RKO (cell line): ENCODE data around the gene GPR84.
"Not testable (repeated sequence)": the region's sequence is repeated elsewhere in the genome, so short reads cannot be mapped to it uniquely, and the experiment has no call there.

Experiments used
- DNase-seq: peaks from one replicate; pipeline ENCODE4 v3.0.0-alpha.2; 2016; ENCODE audit warnings: low spot score

The GPR84 gene

DNA sequence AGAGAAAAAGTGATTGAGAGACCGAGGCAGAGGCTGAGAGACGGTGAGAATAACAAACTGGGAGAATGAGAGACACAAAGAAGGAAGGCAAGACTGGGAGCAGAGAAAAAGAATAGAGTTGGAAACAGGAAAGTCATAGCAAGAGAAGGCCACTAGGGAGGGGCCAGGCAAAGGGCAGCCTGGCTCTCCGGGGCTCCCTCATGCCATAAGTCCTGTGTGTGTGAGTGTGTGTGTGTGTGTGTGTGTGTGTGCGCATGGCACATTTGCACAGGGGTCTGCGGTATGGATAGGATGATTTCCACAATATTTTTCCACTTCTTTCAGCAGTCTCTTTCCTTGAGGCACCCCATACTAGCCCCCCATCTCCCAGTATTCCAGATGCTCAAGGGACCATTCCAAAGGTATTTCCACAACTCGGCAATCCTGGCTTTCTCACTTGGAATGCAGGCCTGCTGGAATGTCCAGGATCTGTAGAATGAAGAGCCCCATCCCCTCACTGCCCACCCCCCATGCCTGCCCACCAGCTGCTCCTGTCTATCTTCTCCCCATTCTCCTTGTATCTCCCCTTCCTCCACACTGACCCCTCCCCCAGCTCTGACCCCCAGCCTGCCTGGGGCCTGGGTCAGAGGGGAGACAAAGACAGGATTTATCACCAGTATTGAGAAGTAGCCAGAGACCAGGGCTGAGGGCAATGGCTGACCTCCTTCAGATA, 9.0 kb downstream of the GPR84 start:
- no peak for DNase-seq

GRCh38 chr12:54354271-54354670, 10.0 kb downstream of the GPR84 start:
- DNase-seq = not testable (repeated sequence)

DNA sequence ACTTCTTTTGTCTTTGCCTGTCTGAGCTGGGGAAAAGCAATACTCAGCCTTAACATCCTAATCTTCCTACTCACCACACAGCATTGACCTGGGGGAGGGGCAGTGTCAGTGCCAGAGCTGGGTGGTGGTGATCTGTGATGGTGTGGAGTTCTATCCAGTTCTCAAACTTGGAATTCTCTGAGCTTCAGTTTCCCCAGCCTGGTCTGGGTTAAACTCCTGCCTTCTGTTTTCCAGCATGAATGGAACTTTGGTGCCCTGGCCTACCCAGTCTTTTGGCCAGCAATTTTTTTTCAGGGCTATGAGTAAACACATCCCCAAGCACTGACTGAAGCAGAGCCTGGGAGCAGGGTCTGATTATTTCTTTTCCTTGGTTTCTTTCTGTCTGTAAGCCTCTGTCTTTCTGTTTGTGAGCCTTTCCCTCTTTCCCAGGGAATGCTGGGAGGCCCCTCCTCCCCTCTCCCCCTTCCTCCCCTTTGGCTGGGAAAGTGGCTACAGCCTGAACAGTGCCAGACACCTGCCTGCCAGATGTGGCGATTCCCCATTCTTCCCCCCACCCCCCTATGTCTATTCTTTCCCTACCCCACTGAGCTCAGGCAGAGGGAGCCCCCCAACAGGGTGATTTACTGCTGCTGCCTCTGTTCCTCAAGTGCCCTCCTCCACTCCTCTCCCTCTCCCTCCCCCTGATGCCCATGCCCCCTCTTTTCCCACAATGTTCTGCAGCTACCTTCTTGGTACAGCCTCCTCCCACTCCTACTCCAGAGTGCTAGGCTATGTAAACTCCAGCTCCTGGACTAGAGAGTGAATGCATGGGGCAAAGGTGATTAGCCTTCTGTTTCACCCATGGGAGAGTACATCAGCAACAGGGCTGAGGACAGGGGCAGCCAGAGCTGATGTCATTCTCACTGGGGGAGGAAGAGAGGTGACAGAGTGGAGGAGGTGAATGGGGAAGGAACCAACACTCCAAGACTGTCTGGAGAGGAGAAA, 11.1 kb downstream of the GPR84 start:
- no peak for DNase-seq

DNA sequence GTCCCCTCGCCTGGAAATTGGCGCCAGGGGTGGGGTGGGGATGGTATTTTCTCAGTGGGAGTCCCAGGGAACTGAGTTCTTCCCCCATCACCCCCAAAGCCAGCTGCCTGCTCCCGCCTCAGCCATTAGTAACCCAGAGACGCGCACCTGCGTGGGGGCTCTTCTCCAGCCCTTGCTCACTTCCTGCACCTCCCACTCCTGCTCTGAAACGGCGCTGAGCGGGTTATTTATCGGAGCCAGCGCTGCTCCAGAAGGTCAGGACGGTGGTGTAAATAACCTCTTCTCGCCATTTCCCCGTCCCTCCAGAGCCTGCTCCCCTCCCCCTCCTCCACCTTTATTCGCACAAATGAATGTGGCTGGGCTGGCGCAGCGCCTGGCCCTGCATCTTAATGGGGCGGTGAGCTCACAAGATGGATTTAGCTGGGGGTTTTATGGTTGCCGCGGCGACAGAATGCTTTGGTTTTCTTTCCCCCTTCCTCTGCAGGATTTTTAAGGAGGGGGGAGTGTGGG, 12.2 kb downstream of the GPR84 start:
- DNase-seq = no peak

- DNase-seq = no peak
These were observed 12.9 kb downstream of the GPR84 start for GRCh38 chr12:54351341-54351740.

DNA sequence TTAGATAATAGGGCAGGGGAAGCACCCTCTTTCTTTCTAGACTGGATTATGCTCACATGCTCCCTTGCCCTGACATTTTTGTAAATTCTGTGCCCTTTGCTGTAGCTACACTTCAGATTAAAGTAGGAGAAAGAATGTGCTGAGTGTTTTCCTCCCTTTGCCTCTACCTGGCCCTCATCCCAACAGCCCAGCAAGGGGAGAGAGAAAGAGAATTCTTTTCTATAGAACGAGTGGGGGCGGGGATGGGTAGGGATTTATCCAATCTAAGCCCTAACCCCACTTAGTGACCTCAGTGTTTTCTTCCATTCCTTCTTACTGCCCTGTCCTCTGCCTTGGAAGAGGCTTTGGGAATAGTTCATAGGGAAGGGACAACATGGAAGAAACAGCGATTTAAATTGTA, 13.5 kb downstream of the GPR84 start:
- no peak for DNase-seq

DNA sequence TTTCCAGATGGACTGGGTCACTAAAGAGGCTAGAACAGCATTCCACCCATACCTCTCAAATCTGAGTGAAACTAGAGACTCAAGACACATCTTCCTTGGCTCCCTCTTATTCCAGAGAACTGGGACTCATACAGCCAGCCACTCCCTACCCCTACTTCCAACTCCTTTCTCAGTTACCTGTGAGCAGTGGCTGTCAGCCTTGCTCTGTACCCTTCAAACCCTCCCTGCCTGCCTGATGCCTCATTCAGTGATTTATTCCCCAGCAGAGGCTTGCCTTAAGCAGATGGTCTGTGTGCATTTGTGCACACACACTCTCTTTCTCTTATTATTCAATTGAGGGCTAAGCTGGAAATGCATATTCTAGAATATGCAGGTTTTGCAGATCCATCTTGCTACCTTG, 14.6 kb downstream of the GPR84 start:
- DNase-seq = no peak

DNA sequence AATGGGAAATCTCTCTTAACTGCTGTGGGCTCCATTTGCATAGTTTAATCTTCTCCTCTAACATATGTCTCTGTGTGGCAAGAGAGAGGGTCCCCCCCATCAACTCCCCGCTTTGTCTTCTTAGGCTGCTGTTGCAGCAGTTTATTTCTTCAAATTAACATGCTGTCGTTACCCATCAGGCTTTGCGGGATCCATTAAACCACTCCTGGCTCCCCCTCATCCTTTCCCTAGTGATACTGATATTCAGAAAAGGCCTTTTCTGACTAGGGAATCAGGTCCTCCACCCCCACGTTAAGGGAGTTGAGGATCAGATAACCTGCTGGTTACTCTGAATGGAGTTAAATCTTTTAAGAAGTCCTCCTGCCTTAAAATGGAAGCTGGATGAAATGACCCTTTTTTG, 15.2 kb downstream of the GPR84 start:
- DNase-seq = no peak

- no peak for DNase-seq
These were observed 22.6 kb downstream of the GPR84 start for GRCh38 chr12:54341378-54342300.

GRCh38 chr12:54340846-54341245, 23.4 kb downstream of the GPR84 start:
- DNase-seq = no peak

- no peak for DNase-seq
These were observed 25.5 kb downstream of the GPR84 start for GRCh38 chr12:54338698-54339296.

DNA sequence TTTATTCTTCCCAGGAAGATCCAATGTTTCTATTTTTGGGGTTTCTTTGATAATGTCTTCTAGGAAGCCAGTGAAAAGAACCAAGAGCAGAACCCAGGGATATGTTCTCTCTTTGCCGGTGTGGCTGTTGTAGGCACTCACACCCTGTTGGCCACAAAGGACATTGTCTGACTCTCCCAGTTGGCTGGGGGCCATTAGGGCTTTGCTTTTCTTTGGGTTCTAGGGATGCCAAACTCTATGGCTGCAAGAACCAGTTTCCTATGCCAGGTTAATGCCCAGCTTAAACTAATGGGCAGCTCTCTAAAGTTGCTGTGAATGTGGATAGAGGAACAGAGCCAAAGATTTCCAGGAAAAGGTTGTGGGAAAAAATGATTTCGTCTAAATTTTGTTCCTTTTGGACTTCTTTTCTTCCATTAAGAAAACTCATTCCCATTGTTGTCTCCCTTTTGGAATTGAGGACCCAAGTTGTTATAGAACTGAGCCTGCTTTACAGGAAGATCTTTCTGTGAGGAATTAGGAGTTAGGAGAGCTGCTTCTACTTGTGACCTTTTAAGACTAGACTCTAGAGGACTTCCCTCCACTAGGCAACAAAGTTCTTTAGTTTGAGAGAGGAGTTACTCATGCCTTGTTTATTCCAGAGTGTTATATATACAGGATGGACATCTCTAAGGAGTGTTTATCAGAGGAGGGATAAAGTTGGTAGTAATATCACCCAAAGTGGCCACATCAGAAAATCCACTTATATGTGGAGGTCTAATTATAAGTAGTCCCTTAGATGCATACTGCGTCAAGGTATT, 26.2 kb downstream of the GPR84 start:
- DNase-seq = no peak

DNA sequence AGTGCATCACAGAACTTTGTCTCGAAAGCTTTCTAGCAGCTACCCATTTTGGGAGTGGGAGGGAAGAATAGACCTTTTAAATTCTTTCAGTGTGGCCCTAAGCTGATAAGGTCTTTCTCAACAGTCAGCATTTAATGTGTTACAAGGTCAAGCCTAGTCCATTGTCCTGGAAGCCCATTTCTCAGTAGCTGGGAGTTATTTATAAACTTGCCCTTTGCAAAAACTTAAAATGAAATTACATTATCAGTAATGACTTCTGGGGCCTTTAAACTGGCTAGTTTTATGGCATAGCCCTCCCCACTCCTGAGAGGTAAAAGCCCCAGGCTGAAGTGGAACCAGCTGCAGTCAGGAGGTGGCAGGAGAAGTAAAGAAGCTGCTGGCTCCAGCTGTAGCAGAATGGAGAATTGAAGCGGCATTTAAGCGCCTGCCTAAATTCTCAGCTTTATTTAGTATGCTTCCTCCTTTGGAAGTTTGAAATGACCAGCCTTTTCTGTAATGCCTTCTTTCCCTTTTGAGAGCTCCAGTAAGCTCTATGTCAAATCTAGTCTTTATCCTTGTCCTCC, 26.9 kb downstream of the GPR84 start:
- no peak for DNase-seq

DNA sequence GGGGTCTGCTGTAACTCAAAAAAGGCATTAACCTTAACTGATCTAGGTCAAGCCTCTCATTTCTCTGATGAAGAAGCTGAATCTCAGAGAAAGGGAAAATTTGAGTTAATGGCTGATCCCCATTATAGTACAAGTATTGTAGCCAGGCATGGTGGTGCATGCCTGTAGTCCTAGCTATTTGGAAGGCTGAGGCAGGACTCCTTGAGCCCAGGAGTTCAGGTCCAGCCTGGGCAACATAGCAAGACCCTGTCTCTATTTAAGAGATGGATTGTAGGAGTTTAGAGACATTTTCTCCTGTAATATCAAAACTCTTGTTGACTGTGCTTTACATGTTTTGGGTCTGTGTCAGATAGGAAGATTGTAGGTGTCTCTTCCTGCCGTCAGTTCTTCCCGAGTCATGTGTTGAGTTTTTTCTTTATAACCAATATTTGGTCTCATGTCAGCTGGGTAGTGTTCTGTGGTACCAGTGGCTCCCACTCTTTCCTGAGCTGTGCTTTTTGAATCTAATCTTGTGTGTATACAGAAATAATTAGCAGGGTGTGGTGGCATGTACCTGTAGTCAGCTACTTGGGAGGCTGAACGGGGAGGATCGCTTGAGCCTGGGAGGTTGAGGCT, 30.8 kb downstream of the GPR84 start:
- DNase-seq = no peak

DNA sequence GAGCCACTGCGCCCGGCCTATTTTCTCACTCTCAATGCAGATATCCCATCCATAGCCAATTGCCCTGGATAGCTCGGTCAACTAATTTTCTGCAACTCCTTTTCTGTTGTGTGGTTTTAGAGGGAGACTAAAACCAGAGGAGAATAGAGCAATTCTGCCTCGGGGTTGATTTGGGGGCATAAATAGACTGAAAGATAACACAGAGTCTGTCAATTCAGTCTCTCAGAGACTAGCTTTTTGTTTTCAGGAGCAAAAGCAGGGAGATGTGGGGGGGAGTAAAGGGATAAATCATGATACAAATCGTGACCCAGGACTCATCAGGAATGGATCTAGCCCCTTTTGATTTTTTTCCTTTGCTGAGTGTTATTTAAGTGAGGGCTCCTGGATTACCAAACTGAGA, 32.8 kb downstream of the GPR84 start:
- no peak for DNase-seq

DNA sequence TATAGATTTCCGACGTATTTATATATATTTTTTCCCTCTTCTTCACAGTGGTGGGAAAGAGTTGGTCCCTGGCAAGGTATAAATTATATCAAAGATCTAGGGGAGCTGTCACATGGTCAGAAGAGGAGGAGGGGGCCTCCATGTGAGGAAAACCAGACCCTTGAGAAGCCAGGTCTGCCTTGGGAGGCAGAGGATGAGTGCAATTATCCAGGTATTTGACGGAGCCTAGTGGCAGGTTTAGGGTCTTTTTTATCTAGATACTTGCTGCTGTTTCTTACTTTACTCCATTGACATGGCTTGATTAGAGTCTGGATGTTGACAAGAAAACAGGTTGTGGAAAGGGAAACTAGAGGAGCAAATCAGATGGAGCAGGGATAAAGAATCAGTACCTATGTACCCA, 33.8 kb downstream of the GPR84 start:
- DNase-seq = no peak

DNA sequence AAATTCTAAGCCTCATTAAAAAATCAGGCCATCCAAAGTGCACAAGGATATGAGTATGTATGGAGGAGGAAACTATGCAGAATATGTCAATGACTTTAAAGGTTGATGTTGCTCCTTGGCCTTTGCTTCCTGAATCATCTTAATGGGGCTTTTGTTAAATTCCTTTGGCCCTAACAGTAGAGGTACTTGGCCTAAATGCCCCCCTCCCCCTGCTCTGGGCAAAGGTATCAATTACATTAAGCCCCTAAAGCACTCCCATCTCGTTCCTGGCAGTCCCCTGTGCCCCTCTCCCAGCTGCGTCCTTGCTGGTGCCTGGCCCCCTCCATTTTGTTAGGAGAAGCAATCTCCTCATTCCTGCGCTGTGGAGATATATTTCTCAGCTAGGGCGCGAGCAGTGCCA, 34.5 kb downstream of the GPR84 start:
- DNase-seq = no peak

DNA sequence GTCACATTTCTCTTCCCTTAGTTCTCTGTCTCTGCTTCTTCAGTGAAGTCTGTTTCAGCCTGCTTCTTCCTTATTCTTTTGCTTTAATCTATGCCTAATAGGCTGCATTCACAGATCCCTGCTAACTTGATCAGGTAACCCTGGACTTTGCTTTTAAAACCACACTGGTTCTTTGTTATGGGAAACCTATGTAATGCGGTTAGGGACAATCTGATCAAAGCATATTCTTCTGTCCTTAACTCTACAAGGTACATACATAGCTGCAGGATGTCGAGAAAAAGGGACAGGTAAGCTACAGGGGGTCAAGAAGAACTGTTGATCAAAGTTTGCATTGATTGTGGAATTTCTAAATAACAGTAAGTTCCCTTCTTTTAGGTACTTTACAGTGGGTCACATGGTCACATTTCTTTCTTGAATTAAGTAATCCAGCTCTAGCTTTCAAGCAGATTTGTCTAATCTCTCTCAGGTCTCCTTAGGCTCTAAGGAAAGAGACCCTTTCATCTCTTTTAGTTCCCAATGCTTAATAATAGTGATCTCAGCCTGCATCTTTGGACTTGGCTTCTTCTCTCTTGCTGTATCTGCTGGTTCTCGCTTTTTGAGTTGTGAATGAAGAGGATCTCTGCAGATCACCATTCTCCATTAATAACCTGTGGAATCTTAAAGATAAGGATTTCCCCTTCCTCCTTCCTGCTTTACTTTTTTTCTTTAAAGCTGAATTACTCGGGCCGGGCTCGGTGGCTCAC, 35.5 kb downstream of the GPR84 start:
- no peak for DNase-seq

DNA sequence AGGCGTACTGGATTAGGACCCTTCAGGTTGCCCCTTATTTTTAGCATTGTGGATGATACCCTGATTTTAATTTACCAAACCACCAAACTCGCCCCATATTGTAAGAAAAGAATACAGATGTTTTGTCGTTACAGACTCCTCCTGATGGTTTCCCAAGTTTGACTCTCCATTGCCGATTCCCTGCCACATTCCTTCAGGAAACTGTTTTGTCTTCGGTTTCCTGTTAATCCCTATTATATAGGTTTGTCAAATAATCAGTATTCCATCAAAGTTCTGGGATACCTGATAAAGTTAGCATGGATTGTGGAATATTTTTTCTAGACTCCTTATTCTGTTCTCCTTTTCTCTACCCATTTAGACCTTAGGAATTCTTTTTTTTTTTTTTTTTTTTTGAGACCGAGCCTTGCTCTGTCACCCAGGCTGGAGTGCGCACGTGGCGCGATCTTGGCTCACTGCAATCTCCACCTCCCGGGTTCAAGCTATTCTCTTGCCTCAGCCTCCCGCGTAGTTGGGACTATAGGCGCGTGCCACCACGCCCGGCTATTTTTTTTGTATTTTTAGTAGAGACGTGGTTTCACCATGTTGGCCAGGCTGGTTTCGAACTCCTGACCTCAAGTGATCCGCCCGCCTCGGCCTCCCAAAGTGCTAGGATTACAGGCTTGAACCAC, 38.7 kb downstream of the GPR84 start:
- peak; percentile 51 for DNase-seq
